GM23338 (cell line): Measurements from ENCODE around the gene PPFIBP2. TPM values are rescaled to one million over a fixed set of nuclear protein-coding genes. Genes with fewer than 3 reads are reported as not detected.

ENCODE experiments used
- ATAC-seq: fragments of 200-7000 bp; cut with Tn5 transposase; 3 replicates; pipeline ENCODE4 v1.9.1; 2020
- DNase-seq: peaks from one replicate; pipeline ENCODE4 v3.0.0-alpha.2; 2015; ENCODE audit warnings: low spot score
- H2AFZ ChIP-seq: fragments of 200-600 bp; sonication (generic); 2 replicates; pipeline ENCODE4 v1.8.0; 2016; ENCODE audit warnings: antibody characterized with exemption, mild to moderate bottlenecking, moderate library complexity
- H3F3A ChIP-seq: fragments of 200-600 bp; sonication (generic); replicated peaks from 2 replicates; pipeline ENCODE4 v1.8.0; 2017; ENCODE audit warnings: antibody characterized with exemption, mixed run types, low read depth
- H3K27ac ChIP-seq: fragments of 200-600 bp; sonication (generic); 2 replicates; pipeline ENCODE4 v1.6.1; 2016; ENCODE audit warnings: low read depth
- H3K27me3 ChIP-seq: fragments of 200-600 bp; sonication (generic); 2 replicates; pipeline ENCODE4 v1.8.0; 2016; ENCODE audit warnings: mild to moderate bottlenecking, mixed run types, moderate library complexity; ENCODE audit not compliant: insufficient read depth
- H3K36me3 ChIP-seq: fragments of 200-600 bp; sonication (generic); 2 replicates; pipeline ENCODE4 v1.8.0; 2016; ENCODE audit warnings: mild to moderate bottlenecking; ENCODE audit not compliant: insufficient read depth
- H3K4me1 ChIP-seq: fragments of 200-600 bp; sonication (generic); 2 replicates; pipeline ENCODE4 v1.8.0; 2016; ENCODE audit warnings: mild to moderate bottlenecking, moderate library complexity; ENCODE audit not compliant: insufficient read depth
- H3K4me2 ChIP-seq: fragments of 200-600 bp; sonication (generic); 2 replicates; pipeline ENCODE4 v1.7.1; 2017; ENCODE audit warnings: mixed run types
- H3K4me3 ChIP-seq: fragments of 200-600 bp; sonication (generic); 2 replicates; pipeline ENCODE4 v1.6.1; 2016; ENCODE audit warnings: mixed run types
- H3K79me2 ChIP-seq: fragments of 200-600 bp; sonication (generic); replicated peaks from 2 replicates; pipeline ENCODE4 v1.8.0; 2017; ENCODE audit warnings: mild to moderate bottlenecking; ENCODE audit not compliant: insufficient read depth
- H3K9me2 ChIP-seq: fragments of 200-600 bp; sonication (generic); 2 replicates; pipeline ENCODE4 v1.8.0; 2017; ENCODE audit not compliant: insufficient read depth
- H4K20me1 ChIP-seq: fragments of 200-600 bp; sonication (generic); replicated peaks from 2 replicates; pipeline ENCODE4 v1.8.0; 2017; ENCODE audit warnings: mild to moderate bottlenecking; ENCODE audit not compliant: insufficient read depth
- H3K27ac Mint-ChIP-seq: 2 replicates; pipeline ENCODE4 v1.8.0; 2020; ENCODE audit warnings: inconsistent platforms, mild to moderate bottlenecking, moderate library complexity, mixed read lengths
- H3K27me3 Mint-ChIP-seq: 3 replicates; pipeline ENCODE4 v1.8.0; 2022; ENCODE audit warnings: low read depth, mild to moderate bottlenecking, moderate library complexity, mixed read lengths, inconsistent platforms; ENCODE audit not compliant: insufficient read depth, poor library complexity
- H3K36me3 Mint-ChIP-seq: 3 replicates; pipeline ENCODE4 v1.8.0; 2021; ENCODE audit warnings: low read depth, mild to moderate bottlenecking, inconsistent platforms, moderate library complexity, mixed read lengths
- H3K4me1 Mint-ChIP-seq: 3 replicates; pipeline ENCODE4 v1.8.0; 2020; ENCODE audit warnings: mild to moderate bottlenecking, inconsistent platforms, mixed read lengths
- H3K4me3 Mint-ChIP-seq: 3 replicates; pipeline ENCODE4 v1.8.0; 2021; ENCODE audit warnings: moderate library complexity, mild to moderate bottlenecking, inconsistent platforms, mixed read lengths
- H3K9me3 Mint-ChIP-seq: 3 replicates; pipeline ENCODE4 v1.8.0; 2020; ENCODE audit warnings: moderate library complexity, mild to moderate bottlenecking, inconsistent platforms, mixed read lengths
- CREB1 ChIP-seq: fragments of 250-450 bp; sonication (Bioruptor Pico); IDR thresholded peaks from 2 replicates; pipeline ENCODE4 v1.5.0; 2020; ENCODE audit warnings: low read depth, mild to moderate bottlenecking, moderate library complexity
- EZH2 ChIP-seq: fragments of 200-600 bp; sonication (generic); IDR thresholded peaks from one replicate; pipeline ENCODE4 v1.8.0; 2017; ENCODE audit warnings: antibody characterized with exemption, mild to moderate bottlenecking, low read depth; ENCODE audit not compliant: unreplicated experiment
- EZH2phosphoT487 ChIP-seq: fragments of 200-600 bp; sonication (generic); IDR thresholded peaks from one replicate; pipeline ENCODE4 v1.8.1; 2018; ENCODE audit warnings: antibody characterized with exemption; ENCODE audit not compliant: unreplicated experiment
- JUNB ChIP-seq: IDR thresholded peaks from one replicate; pipeline ENCODE4 v1.6.1; 2016; ENCODE audit warnings: antibody characterized with exemption; ENCODE audit not compliant: unreplicated experiment
- NANOG ChIP-seq: IDR thresholded peaks from 2 replicates; pipeline ENCODE4 v1.6.1; 2016; ENCODE audit warnings: antibody characterized with exemption, borderline replicate concordance
- POLR2AphosphoS5 ChIP-seq: IDR thresholded peaks from 2 replicates; pipeline ENCODE4 v1.6.1; 2016; ENCODE audit warnings: antibody characterized with exemption, low read depth
- STAT1 ChIP-seq: IDR thresholded peaks from one replicate; pipeline ENCODE4 v1.6.1; 2016; ENCODE audit warnings: antibody characterized with exemption; ENCODE audit not compliant: unreplicated experiment
- ZNF114 ChIP-seq: fragments of 250-450 bp; sonication (Bioruptor Pico); IDR thresholded peaks from 2 replicates; pipeline ENCODE4 v1.5.0; 2020; ENCODE audit warnings: mild to moderate bottlenecking, moderate library complexity
- ZNF331 ChIP-seq: fragments of 250-450 bp; sonication (Bioruptor Pico); IDR thresholded peaks from 2 replicates; pipeline ENCODE4 v1.5.0; 2020; ENCODE audit warnings: low read depth, mild to moderate bottlenecking, moderate library complexity
- polyA plus RNA-seq: library from polyadenylated mRNA; unstranded; fragments of >200 nt; fragmentation: Nextera tagmentation; extraction: Ambion mirVana; gene quantifications from 2 replicates; pipeline ENCODE4 v1.2.1, GENCODE V29; 2016
- total RNA-seq: library from RNA; depleted of rRNA; stranded (reverse); fragments of >200 nt; shearing (Covaris generic); gene quantifications from 2 replicates; pipeline ENCODE4 v1.2.3, GENCODE V29; 2014
- TF ChIP-seq, protein P1 (sequence below): fragments of 250-450 bp; sonication (Bioruptor Pico); IDR thresholded peaks from 2 replicates; pipeline ENCODE4 v1.5.0; 2020; ENCODE audit warnings: mild to moderate bottlenecking, moderate library complexity
- TF ChIP-seq, protein P2 (sequence below): IDR thresholded peaks from 2 replicates; pipeline ENCODE4 v1.6.1; 2016; ENCODE audit warnings: antibody characterized with exemption
- TF ChIP-seq, protein P3 (sequence below), 2 experiments: fragments of 200-600 bp in 1 of 2; sonication (generic) in 1 of 2; conservative IDR thresholded peaks; 2 replicates each; pipeline versions ENCODE4 v1.5.1 to v1.6.1; 2016 to 2017; ENCODE audit warnings: antibody characterized with exemption in 2 of 2, low read depth in 2 of 2, mild to moderate bottlenecking in 2 of 2, moderate library complexity in 1 of 2

The PPFIBP2 gene
- total and polyA plus RNA-seq, 2 experiments from 2014 or later, result 7.1 to 14.8 TPM

DNA sequence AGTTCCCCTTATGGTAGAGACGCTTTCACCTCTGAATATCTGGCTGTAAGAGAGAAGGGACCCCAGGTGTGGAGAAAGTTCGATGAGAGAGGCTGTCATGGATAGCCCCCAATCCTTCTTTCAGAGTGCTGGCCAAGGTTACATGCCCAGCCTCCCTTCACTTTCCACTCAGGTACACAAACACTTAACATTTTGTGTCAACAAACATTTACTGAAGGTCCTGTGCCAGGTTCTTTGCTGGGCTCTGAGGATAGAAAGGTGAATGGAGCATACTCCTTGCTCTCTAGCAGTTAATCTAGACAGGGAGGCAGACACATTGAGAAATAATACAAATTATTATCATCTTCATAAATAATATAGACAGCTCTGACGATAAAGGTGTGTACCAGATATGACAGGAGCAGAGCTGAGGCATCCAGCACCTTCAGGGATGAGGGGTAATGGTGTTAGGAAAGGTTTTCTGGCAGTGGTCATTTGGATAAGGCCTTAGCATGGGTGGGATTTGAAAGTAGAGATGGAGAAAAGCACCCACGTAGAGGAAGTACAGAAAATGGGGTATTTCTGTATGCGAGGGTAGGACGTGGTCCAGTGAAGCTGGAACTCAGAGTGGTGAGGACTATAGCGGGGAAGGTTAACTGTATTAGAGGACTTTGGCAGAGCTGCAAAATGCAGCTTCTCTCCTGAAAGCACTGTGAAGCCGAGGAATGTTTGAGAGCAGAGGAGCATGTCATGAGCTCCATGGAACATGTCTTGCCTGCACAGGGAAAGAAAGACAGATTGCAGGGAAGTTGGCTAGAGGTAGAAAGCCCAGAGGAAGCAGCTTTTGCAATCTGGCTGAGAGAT is 19.6 kb downstream of the PPFIBP2 start:
- H3K9me3 Mint-ChIP-seq, result no peaks in the 10 kb centered on the region

DNA sequence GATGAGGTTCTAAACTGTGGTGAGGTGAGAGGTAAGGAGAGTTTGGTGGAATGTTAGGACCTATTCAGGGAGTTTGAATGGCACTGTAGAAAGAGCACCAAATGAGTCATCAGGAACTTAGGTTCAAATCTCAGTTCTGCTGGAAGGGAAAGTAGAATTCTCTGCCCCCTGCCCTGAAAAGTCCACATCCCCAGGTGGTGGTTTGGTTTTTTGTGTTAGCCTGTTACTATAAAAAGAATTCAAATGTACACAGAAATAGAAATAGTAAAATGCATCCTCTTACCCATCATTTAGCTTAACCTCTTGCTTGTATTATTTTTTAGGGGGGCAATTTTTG is 20.2 kb downstream of the PPFIBP2 start:
- Histone ChIP-seq H3F3A (no peaks in the 10 kb centered on the region), H3K9me2 (0 out of 2 replicates have a peak, but pooled peaks cover 3% of the 10 kb centered on the region), H4K20me1 (no peaks in the 10 kb centered on the region), H3K27ac (no peak overlapping the region), H3K4me2 (no peak overlapping the region), H3K4me1 (no peaks in the 10 kb centered on the region), H2AFZ (no peak overlapping the region), H3K4me3 (no peak overlapping the region), H3K36me3 (no peaks in the 10 kb centered on the region), H3K79me2 (no peaks in the 10 kb centered on the region), H3K27me3 (no peaks in the 10 kb centered on the region)
- Mint-ChIP-seq H3K4me1 (peaks cover 6% of the 10 kb centered on the region), H3K27me3 (peaks cover 4% of the 10 kb centered on the region), H3K9me3 (no peaks in the 10 kb centered on the region), H3K27ac (no peak overlapping the region), H3K4me3 (no peak overlapping the region), H3K36me3 (no peaks in the 10 kb centered on the region)
- no peak for DNase-seq
- no peak for ATAC-seq
- no peak for TF ChIP-seq JUNB
- no peak for TF ChIP-seq EZH2phosphoT487
- TF ChIP-seq, protein P1, sequence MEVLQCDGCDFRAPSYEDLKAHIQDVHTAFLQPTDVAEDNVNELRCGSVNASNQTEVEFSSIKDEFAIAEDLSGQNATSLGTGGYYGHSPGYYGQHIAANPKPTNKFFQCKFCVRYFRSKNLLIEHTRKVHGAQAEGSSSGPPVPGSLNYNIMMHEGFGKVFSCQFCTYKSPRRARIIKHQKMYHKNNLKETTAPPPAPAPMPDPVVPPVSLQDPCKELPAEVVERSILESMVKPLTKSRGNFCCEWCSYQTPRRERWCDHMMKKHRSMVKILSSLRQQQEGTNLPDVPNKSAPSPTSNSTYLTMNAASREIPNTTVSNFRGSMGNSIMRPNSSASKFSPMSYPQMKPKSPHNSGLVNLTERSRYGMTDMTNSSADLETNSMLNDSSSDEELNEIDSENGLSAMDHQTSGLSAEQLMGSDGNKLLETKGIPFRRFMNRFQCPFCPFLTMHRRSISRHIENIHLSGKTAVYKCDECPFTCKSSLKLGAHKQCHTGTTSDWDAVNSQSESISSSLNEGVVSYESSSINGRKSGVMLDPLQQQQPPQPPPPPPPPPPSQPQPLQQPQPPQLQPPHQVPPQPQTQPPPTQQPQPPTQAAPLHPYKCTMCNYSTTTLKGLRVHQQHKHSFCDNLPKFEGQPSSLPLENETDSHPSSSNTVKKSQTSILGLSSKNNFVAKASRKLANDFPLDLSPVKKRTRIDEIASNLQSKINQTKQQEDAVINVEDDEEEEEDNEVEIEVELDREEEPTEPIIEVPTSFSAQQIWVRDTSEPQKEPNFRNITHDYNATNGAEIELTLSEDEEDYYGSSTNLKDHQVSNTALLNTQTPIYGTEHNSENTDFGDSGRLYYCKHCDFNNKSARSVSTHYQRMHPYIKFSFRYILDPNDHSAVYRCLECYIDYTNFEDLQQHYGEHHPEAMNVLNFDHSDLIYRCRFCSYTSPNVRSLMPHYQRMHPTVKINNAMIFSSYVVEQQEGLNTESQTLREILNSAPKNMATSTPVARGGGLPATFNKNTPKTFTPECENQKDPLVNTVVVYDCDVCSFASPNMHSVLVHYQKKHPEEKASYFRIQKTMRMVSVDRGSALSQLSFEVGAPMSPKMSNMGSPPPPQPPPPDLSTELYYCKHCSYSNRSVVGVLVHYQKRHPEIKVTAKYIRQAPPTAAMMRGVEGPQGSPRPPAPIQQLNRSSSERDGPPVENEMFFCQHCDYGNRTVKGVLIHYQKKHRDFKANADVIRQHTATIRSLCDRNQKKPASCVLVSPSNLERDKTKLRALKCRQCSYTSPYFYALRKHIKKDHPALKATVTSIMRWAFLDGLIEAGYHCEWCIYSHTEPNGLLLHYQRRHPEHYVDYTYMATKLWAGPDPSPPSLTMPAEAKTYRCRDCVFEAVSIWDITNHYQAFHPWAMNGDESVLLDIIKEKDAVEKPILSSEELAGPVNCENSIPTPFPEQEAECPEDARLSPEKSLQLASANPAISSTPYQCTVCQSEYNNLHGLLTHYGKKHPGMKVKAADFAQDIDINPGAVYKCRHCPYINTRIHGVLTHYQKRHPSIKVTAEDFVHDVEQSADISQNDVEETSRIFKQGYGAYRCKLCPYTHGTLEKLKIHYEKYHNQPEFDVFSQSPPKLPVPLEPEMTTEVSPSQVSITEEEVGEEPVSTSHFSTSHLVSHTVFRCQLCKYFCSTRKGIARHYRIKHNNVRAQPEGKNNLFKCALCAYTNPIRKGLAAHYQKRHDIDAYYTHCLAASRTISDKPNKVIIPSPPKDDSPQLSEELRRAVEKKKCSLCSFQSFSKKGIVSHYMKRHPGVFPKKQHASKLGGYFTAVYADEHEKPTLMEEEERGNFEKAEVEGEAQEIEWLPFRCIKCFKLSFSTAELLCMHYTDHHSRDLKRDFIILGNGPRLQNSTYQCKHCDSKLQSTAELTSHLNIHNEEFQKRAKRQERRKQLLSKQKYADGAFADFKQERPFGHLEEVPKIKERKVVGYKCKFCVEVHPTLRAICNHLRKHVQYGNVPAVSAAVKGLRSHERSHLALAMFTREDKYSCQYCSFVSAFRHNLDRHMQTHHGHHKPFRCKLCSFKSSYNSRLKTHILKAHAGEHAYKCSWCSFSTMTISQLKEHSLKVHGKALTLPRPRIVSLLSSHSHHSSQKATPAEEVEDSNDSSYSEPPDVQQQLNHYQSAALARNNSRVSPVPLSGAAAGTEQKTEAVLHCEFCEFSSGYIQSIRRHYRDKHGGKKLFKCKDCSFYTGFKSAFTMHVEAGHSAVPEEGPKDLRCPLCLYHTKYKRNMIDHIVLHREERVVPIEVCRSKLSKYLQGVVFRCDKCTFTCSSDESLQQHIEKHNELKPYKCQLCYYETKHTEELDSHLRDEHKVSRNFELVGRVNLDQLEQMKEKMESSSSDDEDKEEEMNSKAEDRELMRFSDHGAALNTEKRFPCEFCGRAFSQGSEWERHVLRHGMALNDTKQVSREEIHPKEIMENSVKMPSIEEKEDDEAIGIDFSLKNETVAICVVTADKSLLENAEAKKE (CRISPR knock-in tag), result no peak
- TF ChIP-seq, protein P2, sequence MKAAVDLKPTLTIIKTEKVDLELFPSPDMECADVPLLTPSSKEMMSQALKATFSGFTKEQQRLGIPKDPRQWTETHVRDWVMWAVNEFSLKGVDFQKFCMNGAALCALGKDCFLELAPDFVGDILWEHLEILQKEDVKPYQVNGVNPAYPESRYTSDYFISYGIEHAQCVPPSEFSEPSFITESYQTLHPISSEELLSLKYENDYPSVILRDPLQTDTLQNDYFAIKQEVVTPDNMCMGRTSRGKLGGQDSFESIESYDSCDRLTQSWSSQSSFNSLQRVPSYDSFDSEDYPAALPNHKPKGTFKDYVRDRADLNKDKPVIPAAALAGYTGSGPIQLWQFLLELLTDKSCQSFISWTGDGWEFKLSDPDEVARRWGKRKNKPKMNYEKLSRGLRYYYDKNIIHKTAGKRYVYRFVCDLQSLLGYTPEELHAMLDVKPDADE, result no peak
- TF ChIP-seq POLR2AphosphoS5, result no peak
- TF ChIP-seq ZNF331 (CRISPR knock-in tag), result no peak
- TF ChIP-seq, protein P3, sequence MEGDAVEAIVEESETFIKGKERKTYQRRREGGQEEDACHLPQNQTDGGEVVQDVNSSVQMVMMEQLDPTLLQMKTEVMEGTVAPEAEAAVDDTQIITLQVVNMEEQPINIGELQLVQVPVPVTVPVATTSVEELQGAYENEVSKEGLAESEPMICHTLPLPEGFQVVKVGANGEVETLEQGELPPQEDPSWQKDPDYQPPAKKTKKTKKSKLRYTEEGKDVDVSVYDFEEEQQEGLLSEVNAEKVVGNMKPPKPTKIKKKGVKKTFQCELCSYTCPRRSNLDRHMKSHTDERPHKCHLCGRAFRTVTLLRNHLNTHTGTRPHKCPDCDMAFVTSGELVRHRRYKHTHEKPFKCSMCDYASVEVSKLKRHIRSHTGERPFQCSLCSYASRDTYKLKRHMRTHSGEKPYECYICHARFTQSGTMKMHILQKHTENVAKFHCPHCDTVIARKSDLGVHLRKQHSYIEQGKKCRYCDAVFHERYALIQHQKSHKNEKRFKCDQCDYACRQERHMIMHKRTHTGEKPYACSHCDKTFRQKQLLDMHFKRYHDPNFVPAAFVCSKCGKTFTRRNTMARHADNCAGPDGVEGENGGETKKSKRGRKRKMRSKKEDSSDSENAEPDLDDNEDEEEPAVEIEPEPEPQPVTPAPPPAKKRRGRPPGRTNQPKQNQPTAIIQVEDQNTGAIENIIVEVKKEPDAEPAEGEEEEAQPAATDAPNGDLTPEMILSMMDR (conservative IDR thresholded peaks at IDR 0.05; ENCODE audit: low read depth in 2 of 2), result no peak
- no peak for TF ChIP-seq ZNF114 (CRISPR knock-in tag)
- TF ChIP-seq STAT1, result no peak
- no peak for TF ChIP-seq CREB1 (CRISPR knock-in tag)
- TF ChIP-seq EZH2, result no peak
- no peak for TF ChIP-seq NANOG

More for the DNA sequence above, 19.6 kb downstream of the PPFIBP2 start:
- 0 out of 2 replicates have a peak, but pooled peaks cover 6% of the 10 kb centered on the region for H3K9me2 ChIP-seq
- H3K36me3 ChIP-seq, result no peaks in the 10 kb centered on the region
- H3F3A ChIP-seq, result no peaks in the 10 kb centered on the region
- H4K20me1 ChIP-seq, result no peaks in the 10 kb centered on the region
- H3K36me3 Mint-ChIP-seq, result no peaks in the 10 kb centered on the region
- no peak overlapping the region for H3K27ac Mint-ChIP-seq
- no peak for TF ChIP-seq NANOG
- no peak for TF ChIP-seq ZNF114 (CRISPR knock-in tag)
- H3K27me3 ChIP-seq, result no peaks in the 10 kb centered on the region
- H3K27me3 Mint-ChIP-seq, result peaks cover 4% of the 10 kb centered on the region
- no peak overlapping the region for H3K4me3 Mint-ChIP-seq
- no peak overlapping the region for H3K4me2 ChIP-seq
- H3K4me1 ChIP-seq, result no peaks in the 10 kb centered on the region
- no peak overlapping the region for H3K27ac ChIP-seq
- no peaks in the 10 kb centered on the region for H3K79me2 ChIP-seq
- DNase-seq (no peak), ATAC-seq (no peak)
- H3K4me1 Mint-ChIP-seq, result peaks cover 6% of the 10 kb centered on the region
- H3K4me3 ChIP-seq, result no peak overlapping the region
- H2AFZ ChIP-seq, result no peak overlapping the region
